ENCODE data around the gene WFS1. TPM values are rescaled to one million over a fixed set of nuclear protein-coding genes. Genes with fewer than 3 reads are reported as not detected.

WFS1 gene
- total RNA-seq, 1 experiment from 2014 or later = 57.1 TPM

- 0 out of 2 replicates have a peak, but pooled peaks cover 3% of the 10 kb centered on the region for H4K20me1 ChIP-seq (ENCODE audit: insufficient read depth)
- no TSS peak for BruUV-seq (replicated peaks)
- POLR2A ChIA-PET (ENCODE audit: unreplicated experiment) = no interaction called here
- no peak overlapping the region for H3K4me3 ChIP-seq
- H3F3A ChIP-seq (ENCODE audit: insufficient read depth, low read depth) = no peaks in the 10 kb centered on the region
- H2AFZ ChIP-seq = no peak overlapping the region
- CTCF ChIA-PET = interaction anchor here (1.0 to 3.4 kb wide), 3 partner anchors 11 to 314 kb away, joined by 3 to 24 read pairs (median 6); no protein-coding TSS in a partner anchor
- TF ChIP-seq CTCF (conservative IDR thresholded peaks at IDR 0.05) = no peak
- TF ChIP-seq EZH2 (IDR thresholded peaks at IDR 0.05; ENCODE audit: low read depth) = no peak
- H3K27ac ChIP-seq = no peak overlapping the region
- H3K9me3 ChIP-seq (ENCODE audit: insufficient read depth, low read depth) = no peaks in the 10 kb centered on the region
- no peak for DNase-seq
- intact Hi-C loops (cut with micrococcal nuclease; ENCODE audit: unreplicated experiment) = loop anchor here (1.0 kb wide), 1 partner anchor 216 kb away; no protein-coding TSS in a partner anchor
- H3K27me3 ChIP-seq (ENCODE audit: insufficient read depth, low read depth) = no peaks in the 10 kb centered on the region
- H3K36me3 ChIP-seq (ENCODE audit: low read depth) = no peaks in the 10 kb centered on the region
- no peak overlapping the region for H3K4me2 ChIP-seq
- no peaks in the 10 kb centered on the region for H3K9me2 ChIP-seq (ENCODE audit: insufficient read depth)
- H3K4me1 ChIP-seq (replicated peaks; ENCODE audit: insufficient read depth) = no peaks in the 10 kb centered on the region
- H3K79me2 ChIP-seq (ENCODE audit: low read depth) = no peaks in the 10 kb centered on the region
These were observed 63.0 kb downstream of the WFS1 start for GRCh38 chr4:6332669-6333050.

GRCh38 chr4:6333301-6334202 is 63.9 kb downstream of the WFS1 start:
- Histone ChIP-seq H3K9me2 (ENCODE audit: insufficient read depth) (no peaks in the 10 kb centered on the region), H3K79me2 (ENCODE audit: low read depth) (no peaks in the 10 kb centered on the region), H3K27ac (no peak overlapping the region), H3K9me3 (ENCODE audit: insufficient read depth, low read depth) (no peaks in the 10 kb centered on the region), H3K4me2 (no peak overlapping the region), H3K27me3 (ENCODE audit: insufficient read depth, low read depth) (no peaks in the 10 kb centered on the region), H2AFZ (no peak overlapping the region), H3F3A (ENCODE audit: insufficient read depth, low read depth) (no peaks in the 10 kb centered on the region), H4K20me1 (ENCODE audit: insufficient read depth) (0 out of 2 replicates have a peak, but pooled peaks cover 3% of the 10 kb centered on the region), H3K4me1 (replicated peaks; ENCODE audit: insufficient read depth) (no peaks in the 10 kb centered on the region), H3K4me3 (no peak overlapping the region), H3K36me3 (ENCODE audit: low read depth) (no peaks in the 10 kb centered on the region)
- intact Hi-C loops (cut with micrococcal nuclease; ENCODE audit: unreplicated experiment) = no loop called here
- TF ChIP-seq EZH2 (IDR thresholded peaks at IDR 0.05; ENCODE audit: low read depth) = no peak
- TF ChIP-seq CTCF (conservative IDR thresholded peaks at IDR 0.05) = peak; percentile 78
- CTCF ChIA-PET = interaction anchor here (1.8 kb wide), 1 partner anchor 10 kb away, joined by 6 read pairs; no protein-coding TSS in a partner anchor
- no peak for DNase-seq
- POLR2A ChIA-PET (ENCODE audit: unreplicated experiment) = no interaction called here
- no TSS peak for BruUV-seq (replicated peaks)

- Histone ChIP-seq H3K36me3 (ENCODE audit: low read depth) (no peaks in the 10 kb centered on the region), H3K4me2 (no peak overlapping the region), H3K27me3 (ENCODE audit: insufficient read depth, low read depth) (no peaks in the 10 kb centered on the region), H3K4me1 (replicated peaks; ENCODE audit: insufficient read depth) (no peaks in the 10 kb centered on the region), H3K79me2 (ENCODE audit: low read depth) (no peaks in the 10 kb centered on the region), H3K9me3 (ENCODE audit: insufficient read depth, low read depth) (no peaks in the 10 kb centered on the region), H3K9me2 (ENCODE audit: insufficient read depth) (no peaks in the 10 kb centered on the region), H3K27ac (no peak overlapping the region), H3K4me3 (no peak overlapping the region), H4K20me1 (ENCODE audit: insufficient read depth) (0 out of 2 replicates have a peak, but pooled peaks cover 3% of the 10 kb centered on the region), H3F3A (ENCODE audit: insufficient read depth, low read depth) (no peaks in the 10 kb centered on the region), H2AFZ (no peak overlapping the region)
- intact Hi-C loops (cut with micrococcal nuclease; ENCODE audit: unreplicated experiment) = no loop called here
- no peak for TF ChIP-seq EZH2 (IDR thresholded peaks at IDR 0.05; ENCODE audit: low read depth)
- peak; percentile 1; the same call in 1 of the 2 replicates for TF ChIP-seq CTCF (conservative IDR thresholded peaks at IDR 0.05)
- no peak for DNase-seq
- CTCF ChIA-PET = no interaction called here
- no TSS peak for BruUV-seq (replicated peaks)
- POLR2A ChIA-PET (ENCODE audit: unreplicated experiment) = no interaction called here
These were observed 64.7 kb downstream of the WFS1 start for GRCh38 chr4:6334203-6334887.
